LNCaP clone FGC (cell line): ENCODE data around the gene SMCO1.
"Not testable (repeated sequence)": the region's sequence is repeated elsewhere in the genome, so short reads cannot be mapped to it uniquely, and the experiment has no call there.

Experiments used
- DNase-seq: peaks from one replicate; pipeline ENCODE4 v3.0.0-alpha.2; 2011; ENCODE audit warnings: low read depth
- H3K4me3 ChIP-seq: 2 replicates; pipeline ENCODE4 v1.5.1; 2011; ENCODE audit warnings: mild to moderate bottlenecking, low read depth, low read length, control low read depth
- TF ChIP-seq, protein P1 (sequence below): IDR thresholded peaks from 2 replicates; pipeline ENCODE4 v1.5.1; 2012; ENCODE audit warnings: mild to moderate bottlenecking; ENCODE audit not compliant: control insufficient read depth, insufficient read depth; ENCODE audit errors: extremely low read depth

SMCO1 gene

DNA sequence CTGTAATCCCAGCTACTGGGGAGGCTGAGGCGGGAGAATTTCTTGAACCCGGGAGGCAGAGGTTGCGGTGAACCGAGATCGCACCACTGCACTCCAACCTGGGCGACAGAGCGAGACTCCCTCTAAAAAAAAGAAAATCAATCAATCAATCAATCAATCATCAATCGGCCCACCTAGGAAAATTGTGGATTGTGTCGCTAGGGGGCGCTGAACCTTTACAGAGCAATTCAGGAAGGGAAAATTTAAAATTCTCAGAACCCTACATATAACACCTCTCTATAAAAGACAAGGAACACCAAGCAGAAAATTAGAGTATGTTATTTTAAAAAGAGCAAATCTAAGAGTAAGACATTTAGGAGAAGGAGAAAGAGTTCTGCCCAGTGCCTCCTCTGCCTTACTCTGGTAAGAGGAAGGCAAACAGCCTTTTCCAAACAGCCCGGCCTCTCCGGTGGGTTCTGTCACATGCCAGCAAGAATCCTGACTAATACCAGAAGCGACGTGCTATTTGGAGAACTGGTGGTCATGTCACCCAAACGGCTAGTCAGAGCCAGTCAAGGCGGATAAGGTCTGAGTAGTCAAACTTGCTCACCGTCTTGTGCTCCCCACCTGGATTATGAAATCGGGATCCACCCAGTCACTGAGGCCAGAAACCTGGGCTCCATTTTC is 22.3 kb upstream of the SMCO1 start:
- TF ChIP-seq, protein P1, sequence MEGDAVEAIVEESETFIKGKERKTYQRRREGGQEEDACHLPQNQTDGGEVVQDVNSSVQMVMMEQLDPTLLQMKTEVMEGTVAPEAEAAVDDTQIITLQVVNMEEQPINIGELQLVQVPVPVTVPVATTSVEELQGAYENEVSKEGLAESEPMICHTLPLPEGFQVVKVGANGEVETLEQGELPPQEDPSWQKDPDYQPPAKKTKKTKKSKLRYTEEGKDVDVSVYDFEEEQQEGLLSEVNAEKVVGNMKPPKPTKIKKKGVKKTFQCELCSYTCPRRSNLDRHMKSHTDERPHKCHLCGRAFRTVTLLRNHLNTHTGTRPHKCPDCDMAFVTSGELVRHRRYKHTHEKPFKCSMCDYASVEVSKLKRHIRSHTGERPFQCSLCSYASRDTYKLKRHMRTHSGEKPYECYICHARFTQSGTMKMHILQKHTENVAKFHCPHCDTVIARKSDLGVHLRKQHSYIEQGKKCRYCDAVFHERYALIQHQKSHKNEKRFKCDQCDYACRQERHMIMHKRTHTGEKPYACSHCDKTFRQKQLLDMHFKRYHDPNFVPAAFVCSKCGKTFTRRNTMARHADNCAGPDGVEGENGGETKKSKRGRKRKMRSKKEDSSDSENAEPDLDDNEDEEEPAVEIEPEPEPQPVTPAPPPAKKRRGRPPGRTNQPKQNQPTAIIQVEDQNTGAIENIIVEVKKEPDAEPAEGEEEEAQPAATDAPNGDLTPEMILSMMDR = peak; percentile 67
- DNase-seq = no peak
- H3K4me3 ChIP-seq = no peak overlapping the region

DNA sequence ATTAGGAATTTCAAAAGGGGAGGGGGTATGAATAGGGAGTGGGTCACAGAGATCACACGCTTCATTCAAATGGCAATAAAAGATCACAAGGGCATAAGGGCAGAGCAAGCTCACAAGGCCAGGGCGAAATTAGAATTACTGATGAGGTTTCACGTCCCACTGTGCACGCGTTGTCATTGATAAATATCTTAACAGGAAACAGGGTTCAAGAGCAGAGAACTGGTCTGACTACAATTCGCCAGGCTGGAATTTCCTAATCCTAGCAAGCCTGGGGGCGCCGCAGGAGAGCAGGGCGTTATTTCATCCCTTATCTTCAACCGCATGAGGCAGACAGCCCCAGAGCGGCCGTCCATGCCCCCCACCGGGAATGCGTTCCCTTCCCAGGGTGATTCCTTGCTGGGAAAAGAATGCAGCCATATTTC is 18.1 kb upstream of the SMCO1 start:
- TF ChIP-seq, protein P1 = no peak
- DNase-seq = no peak
- H3K4me3 ChIP-seq = no peak overlapping the region

DNA sequence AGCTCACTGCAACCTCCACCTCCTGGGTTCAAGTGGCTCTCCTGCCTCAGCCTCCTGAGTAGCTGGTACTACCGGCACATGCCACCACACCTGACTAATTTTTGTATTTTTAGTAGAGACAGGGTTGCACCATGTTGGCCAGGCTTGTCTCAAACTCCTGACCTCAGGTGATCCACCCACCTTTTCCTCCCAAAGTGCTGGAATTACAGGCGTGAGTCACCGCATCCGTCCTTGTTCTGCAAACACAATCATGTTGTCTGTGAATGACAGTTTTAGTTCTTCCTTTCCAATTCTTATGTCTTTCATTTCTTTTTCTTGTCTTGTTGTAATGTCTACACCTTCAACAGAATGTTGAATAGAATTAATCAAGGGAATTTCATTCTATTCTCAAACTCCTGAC is 16.3 kb upstream of the SMCO1 start:
- TF ChIP-seq, protein P1 = no peak
- no peak for DNase-seq
- no peak overlapping the region for H3K4me3 ChIP-seq

DNA sequence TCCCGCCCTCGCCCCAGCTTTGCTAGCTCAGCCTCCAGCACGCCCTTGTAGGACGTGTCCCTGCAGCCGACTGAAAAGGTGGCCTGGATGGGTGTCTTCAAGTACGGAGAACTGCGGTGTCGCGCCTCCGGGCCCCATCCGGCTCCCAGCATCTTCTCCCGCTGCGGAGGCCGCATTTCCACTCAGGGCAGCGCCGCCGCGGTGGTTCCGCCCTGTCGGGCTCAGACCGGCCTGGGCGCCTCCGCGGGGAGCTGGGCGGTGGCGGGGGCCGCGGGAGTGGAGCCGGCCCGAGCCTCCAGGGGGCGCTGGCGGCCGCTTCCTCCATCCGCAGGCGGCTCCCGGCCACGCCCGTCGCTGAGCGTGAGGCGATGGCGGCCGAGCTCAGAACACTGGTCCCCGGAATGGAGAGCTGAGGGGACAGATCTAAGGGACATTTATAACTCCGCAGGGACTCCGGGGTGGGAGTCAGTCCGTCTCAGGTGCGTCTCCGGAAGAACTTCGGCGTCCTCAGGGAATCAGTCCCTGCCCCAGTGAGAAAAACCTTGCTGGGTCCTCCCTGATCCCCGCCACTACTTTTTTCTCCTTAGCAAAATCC is 13.6 kb upstream of the SMCO1 start:
- TF ChIP-seq, protein P1 = peak; percentile 47
- 0 out of 2 replicates have a peak overlapping the region, but pooled peaks have one; percentile 3 for H3K4me3 ChIP-seq
- no peak for DNase-seq

DNA sequence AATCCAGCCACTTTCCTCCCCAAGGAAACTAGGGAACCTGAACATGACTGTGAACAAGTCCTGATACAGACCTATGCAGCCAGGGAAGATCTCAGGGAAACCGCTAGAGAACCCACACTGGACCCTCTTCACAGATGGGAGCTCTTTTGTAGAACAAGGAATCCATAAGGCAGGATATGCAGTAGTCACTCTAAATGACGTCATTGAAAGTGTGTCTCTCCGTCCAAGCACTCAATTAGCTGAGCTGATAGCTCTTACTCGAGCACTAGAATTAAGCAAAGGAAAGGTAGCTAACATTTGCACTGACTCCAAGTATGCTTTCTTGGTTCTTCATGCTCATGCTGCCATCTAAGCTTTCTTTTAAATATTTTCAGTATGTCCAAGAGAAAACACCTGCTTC is 10.0 kb upstream of the SMCO1 start:
- TF ChIP-seq, protein P1 = no peak
- no peak for DNase-seq
- no peak overlapping the region for H3K4me3 ChIP-seq

DNA sequence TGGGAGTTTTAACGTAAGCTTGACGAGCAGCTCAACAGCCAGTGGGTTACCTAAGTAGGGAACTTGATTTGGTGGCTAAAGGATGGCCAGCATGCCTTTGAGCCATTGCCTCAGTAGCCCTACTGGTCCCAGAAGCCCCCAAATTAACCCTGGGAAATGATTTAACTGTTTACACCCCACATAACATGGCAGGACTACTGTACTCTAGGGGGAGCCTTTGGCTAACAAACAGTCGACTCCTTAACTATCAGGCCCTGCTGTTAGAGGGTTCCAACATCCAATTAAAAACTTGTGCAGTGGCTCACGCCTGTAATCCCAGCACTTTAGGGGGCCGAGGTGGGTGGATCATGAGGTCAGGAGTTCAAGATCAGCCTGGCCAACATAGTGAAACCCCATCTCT is 9.4 kb upstream of the SMCO1 start:
- DNase-seq = no peak
- TF ChIP-seq, protein P1 = no peak
- H3K4me3 ChIP-seq = no peak overlapping the region

DNA sequence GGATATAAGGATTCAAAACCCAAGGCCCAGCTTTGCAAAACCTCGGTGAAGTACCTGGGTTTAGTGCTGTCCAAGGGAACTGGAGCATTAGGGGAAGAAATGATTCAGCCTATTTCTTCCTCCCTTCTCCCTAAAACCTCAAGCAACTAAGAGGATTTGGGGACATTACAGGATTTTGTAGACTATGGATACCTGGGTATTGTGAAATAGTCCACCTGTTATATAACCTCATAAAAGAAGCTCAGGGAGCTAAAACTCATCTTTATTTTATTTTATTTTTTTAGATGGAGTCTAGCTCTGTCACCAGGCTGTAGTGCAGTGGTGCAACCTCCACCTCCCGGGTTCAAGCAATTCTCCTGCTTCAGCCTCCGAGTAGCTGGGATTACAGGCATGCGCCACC is 8.7 kb upstream of the SMCO1 start:
- TF ChIP-seq, protein P1 = no peak
- no peak overlapping the region for H3K4me3 ChIP-seq
- DNase-seq = no peak

DNA sequence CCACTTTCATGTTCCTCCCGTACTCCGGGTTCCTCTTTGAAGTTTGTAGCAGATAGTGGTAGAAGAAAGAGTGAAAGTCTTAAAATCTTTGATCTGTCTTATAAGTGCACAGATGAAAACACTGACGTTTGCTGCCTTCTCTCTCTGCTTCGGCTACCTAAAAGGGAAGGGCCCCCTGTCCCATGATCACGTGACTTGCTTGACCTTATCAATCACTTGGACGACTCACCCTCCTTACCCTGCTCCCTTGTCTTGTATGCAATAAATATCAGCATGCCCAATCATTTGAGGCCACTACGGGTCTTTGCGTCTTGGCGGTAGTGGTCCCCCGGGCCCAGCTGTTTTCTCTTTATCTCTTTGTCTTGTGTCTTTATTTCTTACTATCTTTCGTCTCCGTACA is 6.1 kb upstream of the SMCO1 start:
- H3K4me3 ChIP-seq, DNase-seq: not testable (repeated sequence)
